ENCODE measurements around the gene PPFIBP1.

DNA sequence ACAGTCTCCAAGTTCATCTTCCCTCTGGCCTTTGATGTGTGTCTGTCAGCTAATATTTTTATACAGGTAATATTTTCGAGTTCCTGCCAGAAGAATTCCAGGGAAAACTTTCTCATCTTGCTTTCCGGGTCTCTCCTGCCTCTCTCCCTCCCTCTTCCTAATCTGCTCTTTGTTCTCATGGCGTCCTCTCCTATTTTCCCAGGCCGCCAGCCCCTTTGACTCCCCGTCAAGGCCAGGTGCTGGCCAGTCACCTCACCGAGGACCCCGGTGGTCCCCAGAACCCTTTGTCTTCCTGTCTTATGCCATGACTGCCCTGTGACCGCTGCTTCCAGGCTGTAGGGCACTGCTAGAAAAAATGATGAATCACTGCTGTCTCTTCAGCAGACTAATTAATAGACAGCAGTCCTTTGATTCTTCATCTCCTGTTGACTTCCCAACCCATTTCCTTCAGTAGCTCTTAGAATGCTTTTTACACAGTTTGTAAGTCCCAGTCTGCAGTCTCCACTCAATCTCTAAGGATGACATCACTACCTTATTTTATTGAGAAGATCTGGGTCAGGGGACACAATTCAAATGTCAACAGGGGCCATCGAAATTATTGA lies 40.7 kb downstream of the PPFIBP1 start:
- TF ChIP-seq EP300 (IDR thresholded peaks at IDR 0.05) = no peak
- TF ChIP-seq RARB (CRISPR knock-in tag; IDR thresholded peaks at IDR 0.05) = no peak
- TF ChIP-seq MAFK (IDR thresholded peaks at IDR 0.05; ENCODE audit: partially characterized antibody) = no peak
- TF ChIP-seq, protein P1, sequence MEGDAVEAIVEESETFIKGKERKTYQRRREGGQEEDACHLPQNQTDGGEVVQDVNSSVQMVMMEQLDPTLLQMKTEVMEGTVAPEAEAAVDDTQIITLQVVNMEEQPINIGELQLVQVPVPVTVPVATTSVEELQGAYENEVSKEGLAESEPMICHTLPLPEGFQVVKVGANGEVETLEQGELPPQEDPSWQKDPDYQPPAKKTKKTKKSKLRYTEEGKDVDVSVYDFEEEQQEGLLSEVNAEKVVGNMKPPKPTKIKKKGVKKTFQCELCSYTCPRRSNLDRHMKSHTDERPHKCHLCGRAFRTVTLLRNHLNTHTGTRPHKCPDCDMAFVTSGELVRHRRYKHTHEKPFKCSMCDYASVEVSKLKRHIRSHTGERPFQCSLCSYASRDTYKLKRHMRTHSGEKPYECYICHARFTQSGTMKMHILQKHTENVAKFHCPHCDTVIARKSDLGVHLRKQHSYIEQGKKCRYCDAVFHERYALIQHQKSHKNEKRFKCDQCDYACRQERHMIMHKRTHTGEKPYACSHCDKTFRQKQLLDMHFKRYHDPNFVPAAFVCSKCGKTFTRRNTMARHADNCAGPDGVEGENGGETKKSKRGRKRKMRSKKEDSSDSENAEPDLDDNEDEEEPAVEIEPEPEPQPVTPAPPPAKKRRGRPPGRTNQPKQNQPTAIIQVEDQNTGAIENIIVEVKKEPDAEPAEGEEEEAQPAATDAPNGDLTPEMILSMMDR (IDR thresholded peaks at IDR 0.05) = no peak
- no peak for TF ChIP-seq MAZ (IDR thresholded peaks at IDR 0.05; ENCODE audit: borderline replicate concordance, low read depth, low read length)
- TF ChIP-seq HOXB5 (CRISPR knock-in tag; IDR thresholded peaks at IDR 0.05) = no peak
- no peak for TF ChIP-seq CEBPB (IDR thresholded peaks at IDR 0.05)
- TF ChIP-seq HDAC2 (IDR thresholded peaks at IDR 0.05) = no peak
- TF ChIP-seq ESRRA (IDR thresholded peaks at IDR 0.05; ENCODE audit: borderline replicate concordance, low read length) = no peak
- TF ChIP-seq ELK1 (IDR thresholded peaks at IDR 0.05; ENCODE audit: low read depth, low read length) = no peak
- no peak for TF ChIP-seq POLR2A (IDR thresholded peaks at IDR 0.05; ENCODE audit: low read length)

Measured in A549 (cell line).